Measurements from ENCODE around the gene HARS1. TPM values are rescaled to one million over a fixed set of nuclear protein-coding genes. Genes with fewer than 3 reads are reported as not detected.
"Not testable (repeated sequence)": the region's sequence is repeated elsewhere in the genome, so short reads cannot be mapped to it uniquely, and the experiment has no call there.

HARS1 gene
- total RNA-seq, 1 donor from 2014 or later, result 48.0 TPM

DNA sequence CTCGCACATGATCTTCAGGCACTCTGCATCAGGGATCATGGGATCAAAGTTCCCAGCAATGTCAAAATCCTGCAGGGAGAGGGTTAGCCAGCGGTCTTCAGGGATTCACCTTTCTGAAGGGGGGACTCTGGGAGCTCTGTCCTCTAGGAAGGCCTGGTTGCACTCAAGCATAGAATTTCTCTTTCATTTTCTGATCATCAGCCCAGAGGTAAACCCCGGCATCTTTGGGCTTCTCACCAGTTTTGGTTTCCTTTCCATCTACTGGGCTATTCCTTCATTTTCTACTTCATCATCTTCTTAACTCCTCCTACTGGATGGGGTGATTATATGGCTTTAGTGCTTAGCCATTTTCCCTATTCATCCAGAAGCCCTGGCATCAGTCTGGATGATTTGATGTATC lies 13.2 kb downstream of the HARS1 start:
- DNase-seq (ENCODE audit: low read depth in 2 of 2), result no peak

GRCh38 chr5:140674629-140675028 lies 16.5 kb downstream of the HARS1 start:
- DNase-seq (ENCODE audit: low read depth in 2 of 2), result no peak

- no peak for DNase-seq (ENCODE audit: low read depth in 2 of 2)
Observed at GRCh38 chr5:140674211-140674610, 17.0 kb downstream of the HARS1 start.

- no peak for DNase-seq (ENCODE audit: low read depth in 2 of 2)
Observed at GRCh38 chr5:140673187-140673976, 17.8 kb downstream of the HARS1 start, which contains the start of gene DND1. TSS of gene DND1 (minus strand) at chr5:140673576. CDS start at chr5:140673542, 34 bp downstream.

DNA sequence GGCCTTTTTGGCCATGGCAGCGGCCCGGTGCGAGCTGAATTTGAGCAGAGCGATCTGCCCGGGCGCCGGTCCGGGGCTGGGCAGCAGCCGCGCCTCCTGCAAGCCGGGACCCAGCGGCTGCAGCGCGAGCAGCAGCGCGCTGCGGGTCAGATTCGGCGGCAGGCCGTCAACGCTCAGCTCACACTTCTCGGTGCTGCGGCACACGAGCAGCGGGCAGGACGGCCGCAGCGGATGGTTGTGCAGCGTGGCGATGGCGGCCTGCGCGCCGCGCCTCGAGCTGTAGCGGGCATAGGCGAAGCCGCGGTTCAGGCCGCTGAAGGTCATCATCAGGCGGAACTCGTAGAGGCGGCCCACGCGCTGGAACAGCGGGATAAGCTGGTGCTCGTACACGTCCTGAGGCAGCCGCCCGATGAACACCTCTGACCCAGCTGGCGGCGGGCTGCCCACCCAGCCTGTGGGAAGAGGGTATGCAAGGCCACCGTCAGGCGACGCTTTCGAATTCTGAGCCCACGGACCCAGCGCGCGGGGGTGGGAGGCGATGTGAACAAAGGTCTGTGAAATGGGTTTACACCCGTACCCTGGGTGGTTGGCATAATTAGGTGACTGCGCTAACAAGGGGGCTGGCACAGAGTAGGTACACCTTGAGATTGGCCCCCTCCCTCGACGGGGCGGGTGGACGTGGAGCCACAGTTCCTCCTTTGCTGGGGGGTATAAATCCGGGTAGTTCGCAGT lies 18.5 kb downstream of the HARS1 start:
- DNase-seq (ENCODE audit: low read depth in 2 of 2), result peak in 1 of 2 donors; percentile 24

GRCh38 chr5:140671472-140672125 lies 19.6 kb downstream of the HARS1 start:
- no peak for DNase-seq (ENCODE audit: low read depth in 2 of 2)

DNA sequence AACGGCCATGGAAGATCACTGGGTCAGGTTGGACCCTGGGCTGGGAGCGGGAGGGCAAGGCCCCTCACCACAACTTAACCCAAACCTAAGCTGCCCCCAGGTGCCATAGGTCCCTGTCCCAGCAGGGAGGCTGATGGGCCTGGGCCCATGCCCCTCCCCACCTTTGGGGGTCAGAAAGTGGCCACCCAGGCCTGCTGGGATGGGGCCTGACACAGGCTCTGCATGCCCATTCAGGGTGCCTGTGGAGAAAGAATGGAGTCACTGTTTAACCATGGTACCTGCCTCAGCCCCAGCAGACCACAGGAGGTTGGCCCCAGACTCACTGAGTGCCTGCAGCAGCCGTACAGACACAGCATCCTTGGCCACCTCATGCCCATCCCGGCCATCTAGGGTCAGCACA lies 20.1 kb downstream of the HARS1 start:
- DNase-seq (ENCODE audit: low read depth in 2 of 2), result not testable (repeated sequence)

- peak; percentile 69 to 92 for DNase-seq (ENCODE audit: low read depth in 2 of 2)
Observed at GRCh38 chr5:140664359-140665119, 26.6 kb downstream of the HARS1 start, which contains the start of gene WDR55. TSS of gene WDR55 (plus strand) at chr5:140664904. CDS start at chr5:140664913, 9 bp downstream.

GRCh38 chr5:140664030-140664358 lies 27.2 kb downstream of the HARS1 start:
- DNase-seq (ENCODE audit: low read depth in 2 of 2), result no peak

GRCh38 chr5:140660371-140660770 lies 30.8 kb downstream of the HARS1 start:
- DNase-seq (ENCODE audit: low read depth in 2 of 2), result not testable (repeated sequence)

GRCh38 chr5:140658870-140659269 lies 32.3 kb downstream of the HARS1 start:
- no peak for DNase-seq (ENCODE audit: low read depth in 2 of 2)

DNA sequence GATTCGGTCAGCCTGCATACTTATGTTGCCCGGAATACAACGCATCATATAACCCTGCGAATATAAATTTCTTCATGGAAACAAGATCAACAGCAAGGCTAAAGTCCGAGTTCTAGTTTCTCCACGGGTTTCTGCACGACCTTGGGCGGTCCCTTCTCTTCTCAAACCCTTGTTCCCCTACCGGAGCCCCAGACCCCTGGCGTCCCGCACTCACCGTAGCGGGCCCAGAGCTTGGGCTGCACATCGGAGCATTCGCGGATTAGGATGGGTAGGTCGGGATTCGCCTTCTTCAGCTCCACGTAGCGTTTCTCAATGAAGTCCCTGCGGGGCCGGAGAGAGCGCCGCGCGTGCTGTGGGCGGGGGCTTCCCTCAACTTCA lies 44.1 kb downstream of the HARS1 start:
- DNase-seq (ENCODE audit: low read depth in 2 of 2), result no peak

- no peak for DNase-seq (ENCODE audit: low read depth in 2 of 2)
Observed at GRCh38 chr5:140642718-140643117, 48.5 kb downstream of the HARS1 start.

DNA sequence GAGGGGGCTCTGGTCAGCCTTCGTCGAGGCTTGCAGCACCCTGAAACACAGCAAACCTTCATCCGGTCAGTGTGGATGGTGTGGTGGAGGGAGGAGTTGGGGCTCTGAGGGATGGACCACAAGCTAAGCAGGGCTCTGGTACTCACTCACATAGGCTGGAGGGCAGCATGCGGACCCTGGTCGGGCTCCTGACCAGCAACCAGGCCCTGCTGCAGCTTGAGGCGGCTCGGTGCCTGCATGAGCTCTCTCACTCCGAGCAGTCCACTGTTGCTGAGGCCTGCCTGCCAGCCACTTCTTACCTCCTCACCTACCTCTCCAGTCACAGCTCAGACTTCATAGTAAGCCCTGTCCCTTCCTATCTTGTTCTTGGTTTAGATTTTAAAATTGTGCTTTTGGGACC lies 49.5 kb downstream of the HARS1 start:
- DNase-seq (ENCODE audit: low read depth in 2 of 2), result no peak

DNA sequence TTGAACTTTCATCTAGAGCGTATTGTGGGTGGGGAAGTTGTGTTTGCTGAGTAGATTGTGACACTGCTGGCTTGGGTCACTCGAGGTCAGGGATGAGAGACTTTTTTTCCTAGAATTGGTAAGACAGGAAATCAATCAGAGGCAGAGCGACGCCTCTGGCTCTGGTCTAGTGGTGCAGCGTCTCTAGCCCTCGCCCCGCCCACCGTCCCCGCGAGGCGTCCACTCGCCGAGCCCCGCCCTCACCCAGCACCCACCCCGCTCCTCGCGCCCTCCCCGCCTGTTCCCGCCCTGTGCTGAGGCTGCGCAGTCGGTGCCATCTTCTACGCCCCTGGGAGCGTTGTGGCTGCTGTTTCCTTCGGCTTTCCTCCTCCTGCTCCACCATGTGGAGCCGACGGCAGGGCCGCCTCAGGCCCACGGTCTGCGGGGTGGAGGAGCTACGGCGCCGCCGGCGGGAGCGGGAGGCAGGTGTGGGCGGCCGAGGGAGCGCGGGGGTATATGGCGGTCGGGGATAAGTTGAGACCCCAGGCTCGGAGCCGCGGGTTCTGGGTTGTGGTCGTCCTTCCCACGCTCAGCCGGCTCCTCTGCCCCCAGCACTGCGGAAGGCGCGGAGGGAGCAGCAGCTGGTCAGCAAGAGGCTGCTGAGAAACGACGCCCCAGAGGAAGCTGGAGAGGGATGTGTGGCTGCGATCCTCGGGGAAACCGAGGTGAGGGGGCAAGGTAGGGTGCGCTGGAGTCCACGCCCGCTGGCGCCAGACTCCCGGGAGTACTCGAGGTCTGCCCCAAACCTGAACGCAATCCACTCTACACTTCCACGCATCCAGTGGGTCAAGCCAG lies 51.8 kb downstream of the HARS1 start, which contains the start of gene TMCO6:
Gene TMCO6 (plus strand): TSS at position 304 of the 834 bp plus-strand sequence. CDS start 77 bp downstream, at position 381.
- peak; percentile 91 to 96 for DNase-seq (ENCODE audit: low read depth in 2 of 2)

GRCh38 chr5:140638898-140639147 lies 52.3 kb downstream of the HARS1 start:
- not testable (repeated sequence) for DNase-seq (ENCODE audit: low read depth in 2 of 2)

DNA sequence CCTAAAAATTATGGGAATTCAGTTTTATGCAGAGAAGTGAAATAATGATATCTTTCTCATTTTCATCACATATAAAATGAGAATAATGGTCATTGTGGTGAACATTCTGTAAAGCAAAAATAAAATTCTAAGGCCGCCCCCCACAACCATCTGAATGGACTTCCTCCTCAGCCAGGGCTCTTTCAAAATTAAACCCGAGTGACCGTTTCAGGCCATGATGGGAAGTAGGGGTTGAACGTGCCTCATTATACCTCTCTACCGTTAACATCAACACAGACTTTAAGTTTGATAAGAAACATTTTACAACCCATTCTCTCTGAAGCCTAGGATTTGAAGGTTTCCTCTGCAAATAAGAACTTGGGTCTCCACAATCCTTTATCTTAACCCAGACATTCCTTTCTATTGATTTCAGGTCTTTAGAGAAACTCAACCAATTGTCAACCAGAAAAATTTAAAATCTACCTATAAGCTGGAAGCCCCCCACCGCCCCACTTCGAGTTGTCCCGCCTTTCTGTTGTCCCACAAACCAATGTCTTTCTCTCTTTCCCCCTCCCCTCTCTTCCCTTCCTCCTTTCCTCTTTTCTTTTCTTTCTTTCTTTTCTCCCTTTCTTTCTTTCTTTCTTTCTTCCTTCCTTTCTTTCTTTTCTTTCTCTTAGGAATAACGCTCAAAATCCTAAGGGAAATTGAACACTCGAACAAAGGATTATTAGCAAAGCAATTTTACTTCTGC lies 53.6 kb downstream of the HARS1 start:
- DNase-seq (ENCODE audit: low read depth in 2 of 2), result no peak

DNA sequence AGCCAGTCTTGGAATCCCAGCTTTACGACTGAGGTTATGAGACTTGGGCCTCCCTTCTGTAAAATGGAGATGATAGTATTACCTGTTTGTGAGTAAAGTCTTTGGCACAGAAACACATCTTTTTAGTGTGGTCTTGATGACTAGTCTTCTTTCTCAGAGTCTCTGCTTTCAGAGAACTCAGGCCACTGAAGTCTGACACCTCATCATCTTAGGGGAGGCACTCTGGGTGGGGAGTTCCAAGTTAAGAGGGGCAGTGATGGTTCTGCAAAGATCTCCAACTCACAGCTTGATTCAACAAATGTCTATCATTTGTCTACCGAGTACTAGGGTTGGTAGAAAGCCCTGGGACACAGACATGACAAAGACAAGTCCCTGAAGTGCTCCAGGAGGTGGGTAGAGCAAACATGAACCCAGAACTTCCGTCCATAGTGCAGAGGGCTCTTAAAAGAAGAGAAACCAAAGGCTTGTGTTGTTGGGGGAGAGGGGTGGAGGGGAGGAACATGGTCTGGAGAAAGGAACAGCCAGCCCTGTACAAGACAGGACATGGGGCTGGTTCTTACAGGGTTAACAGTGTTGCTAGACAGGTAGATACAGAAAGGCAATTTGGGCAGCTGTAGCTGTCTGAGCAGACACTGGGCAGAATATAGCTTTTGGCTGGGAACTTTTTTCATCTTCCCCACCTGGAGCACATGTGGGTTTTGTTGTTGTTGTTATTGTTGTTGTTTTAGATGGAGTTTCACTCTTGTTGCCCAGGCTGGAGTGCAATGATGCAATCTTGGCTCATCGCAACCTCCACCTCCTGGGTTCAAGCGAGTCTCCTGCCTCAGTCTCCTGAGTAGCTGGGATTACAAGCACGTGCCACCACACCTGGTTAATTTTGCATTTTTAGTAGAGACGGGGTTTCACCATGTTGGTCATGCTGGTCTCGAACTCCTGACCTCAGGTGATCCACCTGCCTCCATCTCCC lies 55.6 kb downstream of the HARS1 start:
- DNase-seq (ENCODE audit: low read depth in 2 of 2), result no peak

- DNase-seq (ENCODE audit: low read depth in 2 of 2), result no peak
Observed at GRCh38 chr5:140634103-140634502, 57.1 kb downstream of the HARS1 start.
